ENCODE results near the gene PEX5L. TPM values are rescaled to one million over a fixed set of nuclear protein-coding genes. Genes with fewer than 3 reads are reported as not detected.

Gene PEX5L
- total and polyA plus RNA-seq, 2 experiments from 2014 or later, result 6.3 to 7.0 TPM

GRCh38 chr3:179867961-179868360, 168.8 kb downstream of the PEX5L start (continued):
- TF ChIP-seq ZNF462 (CRISPR knock-in tag; IDR thresholded peaks at IDR 0.05) (no peak), CREB1 (CRISPR knock-in tag; IDR thresholded peaks at IDR 0.05; ENCODE audit: low read depth) (no peak), ZNF114 (CRISPR knock-in tag; IDR thresholded peaks at IDR 0.05) (no peak)

- Histone ChIP-seq H2AFZ (no peak overlapping the region), H4K20me1 (replicated peaks; ENCODE audit: insufficient read depth) (no peaks in the 10 kb centered on the region), H3K4me1 (ENCODE audit: insufficient read depth) (no peaks in the 10 kb centered on the region), H3K27ac (ENCODE audit: low read depth) (0 out of 2 replicates have a peak overlapping the region, but pooled peaks have one; percentile 10), H3K9me2 (ENCODE audit: insufficient read depth) (no peaks in the 10 kb centered on the region), H3K27me3 (ENCODE audit: insufficient read depth) (no peaks in the 10 kb centered on the region), H3K36me3 (ENCODE audit: insufficient read depth) (no peaks in the 10 kb centered on the region), H3K4me2 (no peak overlapping the region), H3K79me2 (replicated peaks; ENCODE audit: insufficient read depth) (no peaks in the 10 kb centered on the region), H3K4me3 (no peak overlapping the region), H3F3A (replicated peaks; ENCODE audit: low read depth) (no peaks in the 10 kb centered on the region)
- H3K4me3 Mint-ChIP-seq, result no peak overlapping the region
- peaks cover 3% of the 10 kb centered on the region; the same call in 1 of the 3 replicates for H3K36me3 Mint-ChIP-seq (ENCODE audit: low read depth)
- no peak overlapping the region for H3K27ac Mint-ChIP-seq
- no peaks in the 10 kb centered on the region for H3K27me3 Mint-ChIP-seq (ENCODE audit: insufficient read depth, low read depth, poor library complexity)
- DNase-seq (ENCODE audit: low spot score) (no peak), ATAC-seq (no peak)
- no peaks in the 10 kb centered on the region for H3K9me3 Mint-ChIP-seq
- H3K4me1 Mint-ChIP-seq, result peaks cover 9% of the 10 kb centered on the region; the same call in 2 of the 3 replicates
- TF ChIP-seq ZNF462 (CRISPR knock-in tag; IDR thresholded peaks at IDR 0.05) (no peak), CREB1 (CRISPR knock-in tag; IDR thresholded peaks at IDR 0.05; ENCODE audit: low read depth) (no peak), ETS1 (IDR thresholded peaks at IDR 0.05) (no peak)
Observed at GRCh38 chr3:179865861-179866505, 170.8 kb downstream of the PEX5L start.
